HG03066 (cell line): Measurements from ENCODE around the gene SERPINE3.

Experiments
- ATAC-seq: cut with Tn5 transposase; IDR thresholded peaks from one replicate; pipeline ENCODE4 v1.9.1; 2021; ENCODE audit warnings: low read depth; ENCODE audit not compliant: unreplicated experiment

SERPINE3 gene

GRCh38 chr13:51359352-51359751 is 19.9 kb downstream of the SERPINE3 start:
- no peak for ATAC-seq

GRCh38 chr13:51360489-51360888 is 21.0 kb downstream of the SERPINE3 start:
- no peak for ATAC-seq

- no peak for ATAC-seq
Observed at GRCh38 chr13:51361106-51361505, 21.6 kb downstream of the SERPINE3 start.

- ATAC-seq = no peak
Observed at GRCh38 chr13:51363625-51364024, 24.1 kb downstream of the SERPINE3 start.

GRCh38 chr13:51364404-51365008 is 25.0 kb downstream of the SERPINE3 start:
- ATAC-seq = no peak

GRCh38 chr13:51370116-51370515 is 30.6 kb downstream of the SERPINE3 start:
- no peak for ATAC-seq

- no peak for ATAC-seq
Observed at GRCh38 chr13:51370811-51371210, 31.3 kb downstream of the SERPINE3 start.

- no peak for ATAC-seq
Observed at GRCh38 chr13:51371768-51372399, 32.4 kb downstream of the SERPINE3 start.

GRCh38 chr13:51373451-51373850 is 34.0 kb downstream of the SERPINE3 start:
- ATAC-seq = no peak

- no peak for ATAC-seq
Observed at GRCh38 chr13:51380269-51380668, 40.8 kb downstream of the SERPINE3 start.

- no peak for ATAC-seq
Observed at GRCh38 chr13:51385114-51385513, 45.6 kb downstream of the SERPINE3 start.

- no peak for ATAC-seq
Observed at GRCh38 chr13:51394724-51395123, 55.2 kb downstream of the SERPINE3 start.

- ATAC-seq = peak; percentile 44
Observed at GRCh38 chr13:51396352-51396751, 56.9 kb downstream of the SERPINE3 start.

- no peak for ATAC-seq
Observed at GRCh38 chr13:51397262-51397941, 57.9 kb downstream of the SERPINE3 start.

- no peak for ATAC-seq
Observed at GRCh38 chr13:51405176-51405575, 65.7 kb downstream of the SERPINE3 start.

- ATAC-seq = no peak
Observed at GRCh38 chr13:51412431-51412830, 72.9 kb downstream of the SERPINE3 start.
